Measurements from ENCODE around the gene SOX9. TPM values are rescaled to one million over a fixed set of nuclear protein-coding genes. Genes with fewer than 3 reads are reported as not detected.

The SOX9 gene
- not detected for total RNA-seq
- not detected for polyA plus RNA-seq (2013, experiment 1 of 2)
- 0.23 TPM for polyA plus RNA-seq (2013, experiment 2 of 2)
- total RNA-seq: 0 to 0.14 (median 0) reads per million in 172 experiments

- ChIA-PET POLR2A (no interaction called here), CTCF (no interaction called here)
- peaks cover 0 to 59% of the 10 kb centered on the region in 2 experiments for H3K9me3 ChIP-seq (ENCODE audit: control insufficient read depth in 1 of 2, insufficient read depth in 1 of 2, low read length in 2 of 2)
- Mint-ChIP-seq H3K9me3 (no peaks in the 10 kb centered on the region), H3K4me3 (no peak within 1 kb of the TSS), H3K4me1 (ENCODE audit: low read depth) (no peaks in the 10 kb centered on the region), H3K27me3 (peaks cover 68% of the 10 kb centered on the region), H3K36me3 (ENCODE audit: low read depth) (no peaks in the 10 kb centered on the region), H3K27ac (no peak within 1 kb of the TSS)
- H3K36me3 ChIP-seq (ENCODE audit: insufficient read depth, low read length): no peaks in the 10 kb centered on the region
- H3K27ac ChIP-seq (ENCODE audit: low read depth in 1 of 2, low read length in 2 of 2): no peak within 1 kb of the TSS
- TF ChIP-seq CTCF (IDR thresholded peaks at IDR 0.05): no peak
- intact Hi-C loops (cut with DNase I, micrococcal nuclease): no loop called here
- H3K4me3 ChIP-seq (ENCODE audit: low read length): no peak within 1 kb of the TSS
- ATAC-seq (ENCODE audit: poor library complexity) (no peak), DNase-seq (no peak)
- H3K4me1 ChIP-seq (ENCODE audit: insufficient read depth, low read length): peaks cover 18% of the 10 kb centered on the region
- H3K27me3 ChIP-seq (ENCODE audit: control insufficient read depth in 1 of 2, insufficient read depth in 2 of 2, low read length in 2 of 2): peaks cover 74 to 87% of the 10 kb centered on the region in 2 experiments
Observed at GRCh38 chr17:72120642-72121163, at the start of gene SOX9. TSS of gene SOX9 (plus strand) at chr17:72121020. CDS start at chr17:72121392, 372 bp downstream.

GRCh38 chr17:72071330-72071729 is 49.5 kb upstream of the SOX9 start:
- CTCF ChIA-PET: no interaction called here
- Histone ChIP-seq H3K36me3 (ENCODE audit: insufficient read depth, low read length) (no peaks in the 10 kb centered on the region), H3K27me3 (ENCODE audit: control insufficient read depth in 1 of 2, insufficient read depth in 2 of 2, low read length in 2 of 2) (no peaks in the 10 kb centered on the region), H3K27ac (ENCODE audit: low read depth in 1 of 2, low read length in 2 of 2) (no peak overlapping the region), H3K4me3 (ENCODE audit: low read length) (no peak overlapping the region), H3K4me1 (ENCODE audit: insufficient read depth, low read length) (no peaks in the 10 kb centered on the region), H3K9me3 (ENCODE audit: control insufficient read depth in 1 of 2, insufficient read depth in 1 of 2, low read length in 2 of 2) (no peaks in the 10 kb centered on the region)
- POLR2A ChIA-PET: no interaction called here
- ATAC-seq (ENCODE audit: poor library complexity): no peak
- DNase-seq: no peak
- Mint-ChIP-seq H3K9me3 (no peaks in the 10 kb centered on the region), H3K4me1 (ENCODE audit: low read depth) (no peaks in the 10 kb centered on the region), H3K27ac (no peak overlapping the region), H3K36me3 (ENCODE audit: low read depth) (no peaks in the 10 kb centered on the region), H3K27me3 (no peaks in the 10 kb centered on the region), H3K4me3 (no peak overlapping the region)
- no peak for TF ChIP-seq CTCF (IDR thresholded peaks at IDR 0.05)
- intact Hi-C loops (cut with DNase I, micrococcal nuclease): no loop called here

- Mint-ChIP-seq H3K9me3 (peaks cover 6% of the 10 kb centered on the region), H3K36me3 (ENCODE audit: low read depth) (no peaks in the 10 kb centered on the region), H3K4me3 (no peak overlapping the region), H3K4me1 (ENCODE audit: low read depth) (peaks cover 4% of the 10 kb centered on the region), H3K27me3 (no peaks in the 10 kb centered on the region), H3K27ac (no peak overlapping the region)
- Histone ChIP-seq H3K27me3 (ENCODE audit: control insufficient read depth in 1 of 2, insufficient read depth in 2 of 2, low read length in 2 of 2) (no peaks in the 10 kb centered on the region), H3K4me3 (ENCODE audit: low read length) (no peak overlapping the region), H3K36me3 (ENCODE audit: insufficient read depth, low read length) (no peaks in the 10 kb centered on the region), H3K27ac (ENCODE audit: low read depth in 1 of 2, low read length in 2 of 2) (no peak overlapping the region), H3K4me1 (ENCODE audit: insufficient read depth, low read length) (no peaks in the 10 kb centered on the region), H3K9me3 (ENCODE audit: control insufficient read depth in 1 of 2, insufficient read depth in 1 of 2, low read length in 2 of 2) (no peaks in the 10 kb centered on the region)
- DNase-seq (no peak), ATAC-seq (ENCODE audit: poor library complexity) (no peak)
- CTCF ChIA-PET: no interaction called here
- TF ChIP-seq CTCF (IDR thresholded peaks at IDR 0.05): no peak
- POLR2A ChIA-PET: no interaction called here
- intact Hi-C loops (cut with DNase I, micrococcal nuclease): no loop called here
Observed at GRCh38 chr17:72075995-72076677, 44.7 kb upstream of the SOX9 start.

Data from CD4-positive, alpha-beta T cell (primary cell).